HG02852 (cell line): ENCODE data around the gene MINK1.

Experiments used
- ATAC-seq: cut with Tn5 transposase; IDR thresholded peaks from one replicate; pipeline ENCODE4 v1.9.1; 2021; ENCODE audit warnings: mild to moderate bottlenecking, moderate library complexity; ENCODE audit not compliant: unreplicated experiment

Gene MINK1

DNA sequence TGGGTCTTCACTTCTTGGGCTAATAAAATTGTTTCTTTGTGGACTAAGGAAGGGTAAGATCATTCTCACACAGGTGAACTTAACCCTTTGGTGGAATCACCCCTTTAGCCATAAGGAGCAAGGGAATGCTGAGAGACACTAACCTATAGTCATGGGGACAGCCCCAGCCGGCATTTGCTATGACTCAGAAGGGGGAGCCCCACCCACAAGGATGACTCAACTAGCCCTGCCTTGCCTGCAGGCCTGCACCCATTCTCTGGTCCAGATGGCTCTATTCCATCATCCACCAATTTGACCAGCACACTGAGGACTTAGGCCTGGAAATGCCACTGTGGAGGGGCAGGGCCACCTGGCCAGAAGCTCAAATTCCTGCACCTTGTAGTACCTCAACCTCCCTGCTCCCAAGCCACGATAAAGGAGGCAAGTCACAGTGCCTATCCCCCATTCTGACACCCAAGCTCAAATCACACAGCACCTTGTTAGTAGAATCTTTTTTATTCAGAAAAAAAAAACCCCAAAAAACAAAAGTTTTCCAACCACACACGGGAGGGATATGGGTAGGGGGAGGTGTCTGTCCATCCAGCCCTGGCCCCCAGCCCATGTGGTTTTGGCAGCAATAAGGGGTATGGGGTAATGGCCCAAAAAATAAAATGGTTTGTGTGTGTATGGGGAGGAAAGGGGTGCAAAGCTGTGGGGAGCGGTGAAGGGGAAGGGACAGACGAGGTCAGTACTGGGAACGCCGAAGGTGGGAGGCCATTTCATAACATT, 112.2 kb downstream of the MINK1 start:
- ATAC-seq = peak; percentile 25

DNA sequence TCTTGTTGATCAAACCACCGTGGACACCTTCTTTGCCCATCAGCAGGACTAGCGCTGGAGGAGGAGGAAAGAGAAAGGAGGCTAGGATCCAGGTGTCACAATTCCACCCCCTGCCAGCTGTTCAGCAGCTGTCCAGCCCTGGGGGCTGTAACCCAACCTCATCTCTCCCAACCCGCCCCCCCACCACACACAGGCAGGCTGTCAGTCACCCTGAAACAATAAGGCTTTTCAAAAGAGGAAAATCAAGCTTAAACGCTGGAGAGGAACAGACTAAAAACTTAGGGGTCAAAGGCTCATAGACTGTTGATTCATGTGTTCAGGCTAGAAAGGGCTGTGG, 112.8 kb downstream of the MINK1 start:
- no peak for ATAC-seq

- ATAC-seq = no peak
Measured at GRCh38 chr17:4946312-4946976, 113.3 kb downstream of the MINK1 start.

DNA sequence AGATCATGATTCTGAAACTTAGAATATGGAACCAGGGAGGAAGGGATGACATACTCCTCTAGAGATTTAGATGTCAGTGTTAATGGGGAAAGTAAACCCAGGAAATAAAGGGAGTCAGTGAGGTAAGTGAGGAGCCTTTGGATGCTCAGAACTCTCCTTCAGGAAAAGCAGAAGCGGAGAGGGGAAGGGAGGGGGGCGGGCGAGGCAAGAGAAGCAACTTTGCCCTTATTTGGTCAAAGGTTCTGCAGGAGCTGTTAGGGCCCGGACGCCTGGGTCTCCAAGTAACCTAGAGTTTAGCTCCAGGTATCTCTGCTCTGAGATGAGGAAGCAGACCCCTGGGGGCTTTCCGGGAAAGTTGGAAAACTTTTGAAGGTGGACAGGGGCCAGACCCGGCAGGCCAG, 113.9 kb downstream of the MINK1 start:
- no peak for ATAC-seq
